ENCODE results near the gene ERH. TPM values are rescaled to one million over a fixed set of nuclear protein-coding genes. Genes with fewer than 3 reads are reported as not detected.

Gene ERH
- total RNA-seq, 2 donors from 2014 or later = 55.5 to 55.9 TPM

DNA sequence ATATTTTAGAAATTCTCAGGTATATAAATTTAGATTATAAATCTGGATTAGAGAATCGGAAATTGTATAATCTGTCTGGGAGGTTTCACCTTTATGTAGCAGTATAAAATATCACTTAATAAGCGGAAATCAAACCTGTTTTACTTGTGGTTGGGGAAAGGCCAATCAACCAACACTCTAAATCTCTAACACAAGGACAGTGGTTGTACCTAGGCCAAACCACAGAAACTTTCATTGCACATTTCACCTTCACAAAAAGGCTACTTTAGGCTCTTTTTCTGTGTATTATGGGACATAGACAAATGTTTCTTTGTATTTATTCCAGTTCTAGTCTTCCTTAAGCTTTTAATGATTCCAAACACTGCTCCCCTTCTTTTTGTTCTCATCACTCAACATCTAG lies 19.8 kb downstream of the ERH start:
- Histone ChIP-seq H3K4me1 (ENCODE audit: control insufficient read depth in 1 of 2, low read depth in 2 of 2) (no peaks in the 10 kb centered on the region), H3K27ac (no peak overlapping the region), H3K9me3 (no peaks in the 10 kb centered on the region), H3K4me3 (no peak overlapping the region), H3K27me3 (replicated peaks; ENCODE audit: insufficient read depth) (no peaks in the 10 kb centered on the region), H3K36me3 (peaks cover 10% of the 10 kb centered on the region)
- no peak for DNase-seq (ENCODE audit: low spot score)
- no peak for ATAC-seq (ENCODE audit: insufficient number of reproducible peaks, low FRiP score, low read depth)
- TF ChIP-seq, protein P1, sequence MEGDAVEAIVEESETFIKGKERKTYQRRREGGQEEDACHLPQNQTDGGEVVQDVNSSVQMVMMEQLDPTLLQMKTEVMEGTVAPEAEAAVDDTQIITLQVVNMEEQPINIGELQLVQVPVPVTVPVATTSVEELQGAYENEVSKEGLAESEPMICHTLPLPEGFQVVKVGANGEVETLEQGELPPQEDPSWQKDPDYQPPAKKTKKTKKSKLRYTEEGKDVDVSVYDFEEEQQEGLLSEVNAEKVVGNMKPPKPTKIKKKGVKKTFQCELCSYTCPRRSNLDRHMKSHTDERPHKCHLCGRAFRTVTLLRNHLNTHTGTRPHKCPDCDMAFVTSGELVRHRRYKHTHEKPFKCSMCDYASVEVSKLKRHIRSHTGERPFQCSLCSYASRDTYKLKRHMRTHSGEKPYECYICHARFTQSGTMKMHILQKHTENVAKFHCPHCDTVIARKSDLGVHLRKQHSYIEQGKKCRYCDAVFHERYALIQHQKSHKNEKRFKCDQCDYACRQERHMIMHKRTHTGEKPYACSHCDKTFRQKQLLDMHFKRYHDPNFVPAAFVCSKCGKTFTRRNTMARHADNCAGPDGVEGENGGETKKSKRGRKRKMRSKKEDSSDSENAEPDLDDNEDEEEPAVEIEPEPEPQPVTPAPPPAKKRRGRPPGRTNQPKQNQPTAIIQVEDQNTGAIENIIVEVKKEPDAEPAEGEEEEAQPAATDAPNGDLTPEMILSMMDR (IDR thresholded peaks at IDR 0.05) = no peak

DNA sequence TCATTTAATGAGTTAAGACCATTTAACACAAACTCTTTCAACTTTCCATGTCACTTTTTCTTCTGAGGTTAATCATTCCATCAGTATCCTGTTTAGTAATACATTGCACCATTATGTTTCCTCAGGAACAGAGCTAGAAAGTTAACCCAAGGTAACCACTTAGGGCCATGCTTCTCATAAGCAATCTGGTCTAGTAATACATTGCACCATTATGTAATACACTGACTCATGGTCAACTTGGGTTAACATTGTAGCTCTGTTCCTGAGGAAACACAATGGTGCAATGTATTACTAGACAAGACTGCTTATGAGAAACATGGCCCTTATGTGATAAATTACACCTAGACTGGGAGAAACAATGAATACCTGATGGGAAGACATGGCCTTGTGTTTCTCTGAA lies 21.7 kb downstream of the ERH start:
- H3K36me3 ChIP-seq = peaks cover 10% of the 10 kb centered on the region
- H3K27me3 ChIP-seq (replicated peaks; ENCODE audit: insufficient read depth) = no peaks in the 10 kb centered on the region
- no peak overlapping the region for H3K4me3 ChIP-seq
- ATAC-seq (ENCODE audit: insufficient number of reproducible peaks, low FRiP score, low read depth) (no peak), DNase-seq (ENCODE audit: low spot score) (no peak)
- H3K27ac ChIP-seq = no peak overlapping the region
- TF ChIP-seq, protein P1 (IDR thresholded peaks at IDR 0.05) = no peak
- no peaks in the 10 kb centered on the region for H3K4me1 ChIP-seq (ENCODE audit: control insufficient read depth in 1 of 2, low read depth in 2 of 2)
- H3K9me3 ChIP-seq = no peaks in the 10 kb centered on the region

DNA sequence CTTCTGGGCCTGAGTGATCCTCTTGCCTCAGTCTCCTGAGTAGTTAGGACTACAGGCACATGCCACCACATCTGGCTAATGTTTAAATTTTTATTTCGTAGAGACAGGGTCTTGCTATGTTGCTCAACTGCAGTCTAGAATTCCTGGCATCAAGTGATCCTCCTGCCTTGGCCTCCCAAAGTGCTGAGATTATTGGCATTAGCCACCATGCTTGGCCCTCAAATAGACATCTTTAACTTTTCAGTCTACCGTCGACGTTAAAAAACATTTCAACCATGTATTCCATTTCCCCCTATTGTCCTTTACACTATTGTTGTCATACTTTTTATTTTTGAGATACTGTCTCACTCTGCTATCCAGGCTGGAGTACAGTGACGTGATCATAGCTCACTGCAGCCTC lies 22.4 kb downstream of the ERH start:
- TF ChIP-seq, protein P1 (IDR thresholded peaks at IDR 0.05) = no peak
- Histone ChIP-seq H3K9me3 (no peaks in the 10 kb centered on the region), H3K4me3 (no peak overlapping the region), H3K27me3 (replicated peaks; ENCODE audit: insufficient read depth) (no peaks in the 10 kb centered on the region), H3K4me1 (ENCODE audit: control insufficient read depth in 1 of 2, low read depth in 2 of 2) (no peaks in the 10 kb centered on the region), H3K27ac (no peak overlapping the region), H3K36me3 (peaks cover 10% of the 10 kb centered on the region)
- DNase-seq (ENCODE audit: low spot score) (no peak), ATAC-seq (ENCODE audit: insufficient number of reproducible peaks, low FRiP score, low read depth) (no peak)

DNA sequence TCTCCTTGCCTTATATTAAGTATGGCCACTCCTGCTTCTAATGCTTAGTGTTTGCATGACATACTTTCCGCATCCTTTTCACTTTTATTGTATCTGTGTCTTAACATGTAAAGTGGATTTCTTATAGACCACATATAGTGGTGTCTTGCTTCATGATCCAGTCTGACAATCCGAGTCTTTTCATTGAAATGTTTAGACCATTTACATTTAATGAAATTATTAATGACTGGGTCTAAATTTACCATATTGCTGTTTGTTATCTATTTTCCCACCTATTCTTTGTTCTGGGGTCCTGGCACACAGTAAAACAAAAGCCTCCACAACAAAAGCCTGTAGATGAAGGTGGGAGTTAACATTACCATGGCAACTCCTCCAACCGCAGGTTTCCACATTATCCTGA lies 22.9 kb downstream of the ERH start:
- H3K4me1 ChIP-seq (ENCODE audit: control insufficient read depth in 1 of 2, low read depth in 2 of 2) = no peaks in the 10 kb centered on the region
- H3K27me3 ChIP-seq (replicated peaks; ENCODE audit: insufficient read depth) = no peaks in the 10 kb centered on the region
- no peak overlapping the region for H3K27ac ChIP-seq
- ATAC-seq (ENCODE audit: insufficient number of reproducible peaks, low FRiP score, low read depth) (no peak), DNase-seq (ENCODE audit: low spot score) (no peak)
- TF ChIP-seq, protein P1 (IDR thresholded peaks at IDR 0.05) = no peak
- no peaks in the 10 kb centered on the region for H3K9me3 ChIP-seq
- H3K4me3 ChIP-seq = no peak overlapping the region
- H3K36me3 ChIP-seq = peaks cover 10% of the 10 kb centered on the region

DNA sequence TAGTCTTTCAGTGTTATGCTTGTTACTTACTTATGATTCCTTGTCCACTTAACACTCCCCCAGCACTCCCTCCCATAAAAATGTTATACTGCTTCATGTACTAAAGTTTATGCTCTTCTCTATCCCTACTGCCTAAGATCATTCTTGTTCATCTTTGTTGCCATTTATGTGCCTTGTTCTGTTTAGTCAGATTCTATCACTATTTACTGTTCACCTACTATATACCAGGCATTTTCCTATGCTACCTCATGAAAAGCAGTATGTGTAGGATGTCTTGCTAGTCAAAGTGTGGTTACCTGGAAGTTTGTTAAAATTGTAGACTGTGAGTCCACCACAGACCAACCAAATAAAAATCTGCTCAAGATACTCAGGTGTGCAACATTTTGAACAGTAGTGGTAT lies 23.9 kb downstream of the ERH start:
- no peaks in the 10 kb centered on the region for H3K27me3 ChIP-seq (replicated peaks; ENCODE audit: insufficient read depth)
- H3K4me1 ChIP-seq (ENCODE audit: control insufficient read depth in 1 of 2, low read depth in 2 of 2) = no peaks in the 10 kb centered on the region
- H3K9me3 ChIP-seq = no peaks in the 10 kb centered on the region
- TF ChIP-seq, protein P1 (IDR thresholded peaks at IDR 0.05) = no peak
- no peak overlapping the region for H3K27ac ChIP-seq
- H3K36me3 ChIP-seq = peaks cover 10% of the 10 kb centered on the region
- H3K4me3 ChIP-seq = no peak overlapping the region
- DNase-seq (ENCODE audit: low spot score) (no peak), ATAC-seq (ENCODE audit: insufficient number of reproducible peaks, low FRiP score, low read depth) (no peak)
